Measurements from ENCODE around the gene KLK12. TPM values are rescaled to one million over a fixed set of nuclear protein-coding genes. Genes with fewer than 3 reads are reported as not detected.
"Not testable (repeated sequence)": the region's sequence is repeated elsewhere in the genome, so short reads cannot be mapped to it uniquely, and the experiment has no call there.

Gene KLK12
- polyA plus RNA-seq, 4 donors, result not detected

GRCh38 chr19:50992666-50993035, 42.2 kb downstream of the KLK12 start:
- no peak for DNase-seq (ENCODE audit: low read depth in 4 of 4, low spot score in 3 of 4)

- DNase-seq (ENCODE audit: low read depth in 4 of 4, low spot score in 3 of 4), result not testable (repeated sequence)
Measured at GRCh38 chr19:50984416-50984815, 50.4 kb downstream of the KLK12 start.

- no peak for DNase-seq (ENCODE audit: low read depth in 4 of 4, low spot score in 3 of 4)
Measured at GRCh38 chr19:50983625-50984292, 51.0 kb downstream of the KLK12 start, which contains the start of gene KLK7. KLK7 (minus strand) TSS chr19:50983917; CDS start chr19:50982399, 1,518 bp downstream.

- DNase-seq (ENCODE audit: low read depth in 4 of 4, low spot score in 3 of 4), result no peak
Measured at GRCh38 chr19:50982186-50982585, 52.6 kb downstream of the KLK12 start.

- DNase-seq (ENCODE audit: low read depth in 4 of 4, low spot score in 3 of 4), result no peak
Measured at GRCh38 chr19:50981587-50982146, 53.1 kb downstream of the KLK12 start.

GRCh38 chr19:50980208-50980607, 54.6 kb downstream of the KLK12 start:
- no peak for DNase-seq (ENCODE audit: low read depth in 4 of 4, low spot score in 3 of 4)

- no peak for DNase-seq (ENCODE audit: low read depth in 4 of 4, low spot score in 3 of 4)
Measured at GRCh38 chr19:50979758-50980157, 55.0 kb downstream of the KLK12 start.

Other genes starting within 250 kb of the KLK12 start
- under 1 TPM in 2 of 4 donors, not detected in 2; 0.10 to 0.29 TPM for gene ACP4, start 244.6 kb downstream of the KLK12 start, polyA plus RNA-seq (ENCODE audit: insufficient read length in 4 of 4)
- 1 to 10 TPM; 1.2 to 2.1 (median 1.4) TPM for gene KLK1, start 211.2 kb downstream of the KLK12 start, polyA plus RNA-seq (ENCODE audit: insufficient read length in 4 of 4)
- not detected for gene KLK15, start 201.4 kb downstream of the KLK12 start, polyA plus RNA-seq (ENCODE audit: insufficient read length in 4 of 4)
- under 1 TPM in 3 of 4 donors, not detected in 1; 0.47 to 0.88 (median 0.66) TPM for gene KLK3, start 180.1 kb downstream of the KLK12 start, polyA plus RNA-seq (ENCODE audit: insufficient read length in 4 of 4)
- gene KLK2, start 161.6 kb downstream of the KLK12 start, polyA plus RNA-seq (ENCODE audit: insufficient read length in 4 of 4), result under 1 TPM in 2 of 4 donors, not detected in 2; 0.26 to 0.38 TPM
- gene KLK4, start 123.6 kb downstream of the KLK12 start, polyA plus RNA-seq (ENCODE audit: insufficient read length in 4 of 4), result not detected
- 1 to 10 TPM; 1.0 to 3.5 (median 1.8) TPM for gene KLK5, start 82.0 kb downstream of the KLK12 start, polyA plus RNA-seq (ENCODE audit: insufficient read length in 4 of 4)
- 10 to 100 TPM; 30.9 to 56.0 (median 34.5) TPM for gene KLK6, start 65.4 kb downstream of the KLK12 start, polyA plus RNA-seq (ENCODE audit: insufficient read length in 4 of 4)
- 10 to 100 TPM in 1 of 4 donors, 1 to 10 TPM in 3; 4.1 to 23.3 (median 4.6) TPM for gene KLK7, start 51.1 kb downstream of the KLK12 start, polyA plus RNA-seq (ENCODE audit: insufficient read length in 4 of 4)
- gene KLK8, start 33.4 kb downstream of the KLK12 start, polyA plus RNA-seq (ENCODE audit: insufficient read length in 4 of 4), result 10 to 100 TPM in 1 of 4 donors, 1 to 10 TPM in 3; 1.4 to 39.7 (median 3.3) TPM
- 1 to 10 TPM in 1 of 4 donors, under 1 TPM in 3; 0.20 to 6.1 (median 0.42) TPM for gene KLK10, start 15.3 kb downstream of the KLK12 start, polyA plus RNA-seq (ENCODE audit: insufficient read length in 4 of 4)
- 1 to 10 TPM in 1 of 4 donors, under 1 TPM in 3; 0.40 to 1.1 (median 0.46) TPM for gene KLK11, start 8.4 kb downstream of the KLK12 start, polyA plus RNA-seq (ENCODE audit: insufficient read length in 4 of 4)
- gene KLK13, start 30.1 kb upstream of the KLK12 start, polyA plus RNA-seq (ENCODE audit: insufficient read length in 4 of 4), result under 1 TPM; 0.31 to 0.74 (median 0.68) TPM
- gene KLK14, start 47.9 kb upstream of the KLK12 start, polyA plus RNA-seq (ENCODE audit: insufficient read length in 4 of 4), result under 1 TPM; 0.14 to 0.67 (median 0.37) TPM
- gene CTU1, start 73.4 kb upstream of the KLK12 start, polyA plus RNA-seq (ENCODE audit: insufficient read length in 4 of 4), result 1 to 10 TPM; 1.7 to 4.4 (median 2.6) TPM
- gene SIGLEC9, start 89.9 kb upstream of the KLK12 start, polyA plus RNA-seq (ENCODE audit: insufficient read length in 4 of 4), result 1 to 10 TPM; 1.2 to 1.8 (median 1.5) TPM
- under 1 TPM; 0.47 to 0.79 (median 0.59) TPM for gene SIGLEC7, start 107.3 kb upstream of the KLK12 start, polyA plus RNA-seq (ENCODE audit: insufficient read length in 4 of 4)
- gene CD33, start 190.1 kb upstream of the KLK12 start, polyA plus RNA-seq (ENCODE audit: insufficient read length in 4 of 4), result 1 to 10 TPM; 1.4 to 3.7 (median 1.9) TPM
- not detected for gene SIGLECL1, start 216.1 kb upstream of the KLK12 start, polyA plus RNA-seq (ENCODE audit: insufficient read length in 4 of 4)